OCI-LY1 (cell line): ENCODE data around the gene PAPPA.

Experiments
- CTCF ChIP-seq: fragments of 200-600 bp; sonication (generic), shearing (Covaris generic); IDR thresholded peaks from 2 replicates; pipeline ENCODE4 v1.5.1; 2017; ENCODE audit warnings: mild to moderate bottlenecking, antibody characterized with exemption, low read length, moderate library complexity, mixed read lengths
- EZH2 ChIP-seq: fragments of 200-600 bp; sonication (generic), shearing (Covaris generic); IDR thresholded peaks from 2 replicates; pipeline ENCODE4 v1.8.0; 2017; ENCODE audit warnings: borderline replicate concordance, mixed run types, mild to moderate bottlenecking, antibody characterized with exemption, low read length, moderate library complexity, mixed read lengths

- TF ChIP-seq CTCF (no peak), EZH2 (no peak)
Observed at GRCh38 chr9:116196806-116197205, 43.2 kb downstream of the PAPPA start.
